ENCODE results near the gene MMP20.

- no peak for TF ChIP-seq YY1 (IDR thresholded peaks at IDR 0.05; ENCODE audit: low read depth)
- TF ChIP-seq CEBPB (IDR thresholded peaks at IDR 0.05): no peak
Measured at GRCh38 chr11:102626676-102627075, 1.5 kb upstream of the MMP20 start.
